Measurements from ENCODE around the gene B9D2. TPM values are rescaled to one million over a fixed set of nuclear protein-coding genes. Genes with fewer than 3 reads are reported as not detected.
A peak's percentile ranks its signal among the peaks of the same experiment; 100 is the strongest.

B9D2 gene
- total RNA-seq, 6 experiments from 2014 or later = 4.9 to 6.8 (median 6.3) TPM

GRCh38 chr19:41364524-41365391 lies 809 bp upstream of the B9D2 start:
- peaks cover 1% of the 10 kb centered on the region; the same call in 1 of the 2 replicates for H3K27me3 Mint-ChIP-seq (ENCODE audit: insufficient read depth)
- peak overlapping the region; percentile 98 for H3K27ac Mint-ChIP-seq
- TF ChIP-seq CTCF (IDR thresholded peaks at IDR 0.05) = no peak
- H3K4me1 Mint-ChIP-seq (ENCODE audit: low read depth) = peaks cover 43% of the 10 kb centered on the region
- H3K4me3 Mint-ChIP-seq = peak overlapping the region; percentile 93
- H3K9me3 Mint-ChIP-seq = no peaks in the 10 kb centered on the region
- peaks cover 5% of the 10 kb centered on the region for H3K36me3 Mint-ChIP-seq (ENCODE audit: low read depth)
- no peak for DNase-seq

- TF ChIP-seq CTCF (IDR thresholded peaks at IDR 0.05) = no peak
- peak overlapping the region; percentile 93 for H3K4me3 Mint-ChIP-seq
- H3K9me3 Mint-ChIP-seq = no peaks in the 10 kb centered on the region
- H3K4me1 Mint-ChIP-seq (ENCODE audit: low read depth) = peaks cover 42% of the 10 kb centered on the region
- DNase-seq = no peak
- H3K27ac Mint-ChIP-seq = peak overlapping the region; percentile 98
- H3K27me3 Mint-ChIP-seq (ENCODE audit: insufficient read depth) = peaks cover 1% of the 10 kb centered on the region; the same call in 1 of the 2 replicates
- peaks cover 5% of the 10 kb centered on the region for H3K36me3 Mint-ChIP-seq (ENCODE audit: low read depth)
Observed at GRCh38 chr19:41363371-41363752, 587 bp downstream of the B9D2 start.

DNA sequence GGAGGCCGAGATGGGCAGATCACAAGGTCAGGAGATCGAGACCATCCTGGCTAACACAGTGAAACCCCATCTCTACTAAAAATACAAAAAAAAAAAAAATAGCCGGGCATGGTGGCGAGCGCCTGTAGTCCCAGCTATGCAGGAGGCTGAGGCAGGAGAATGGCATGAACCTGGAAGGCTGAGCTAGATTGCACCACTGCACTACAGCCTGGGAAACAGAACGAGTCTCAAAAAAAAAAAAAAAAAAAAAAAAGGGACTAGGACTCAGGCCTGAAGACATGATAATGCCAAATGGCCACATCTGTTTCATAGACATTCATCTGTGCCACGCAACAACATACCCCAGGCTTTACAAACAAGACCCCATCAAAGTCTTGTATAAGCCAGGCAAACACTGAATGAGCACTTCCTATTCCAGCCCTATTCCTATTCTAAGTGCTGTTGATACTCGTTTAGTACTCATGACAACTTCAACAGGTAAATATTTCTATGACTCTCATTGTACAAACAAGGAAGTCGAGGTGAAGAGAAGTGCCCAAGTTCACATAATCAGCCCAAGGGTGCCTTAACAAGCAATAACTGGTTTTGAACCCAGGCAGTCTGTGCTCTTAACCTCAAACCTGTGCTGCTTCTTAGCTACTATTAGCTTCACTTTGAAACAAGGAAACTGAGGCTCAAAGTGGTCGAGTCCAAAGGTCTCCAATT lies 1.7 kb downstream of the B9D2 start:
- peaks cover 31% of the 10 kb centered on the region for H3K4me1 Mint-ChIP-seq (ENCODE audit: low read depth)
- H3K36me3 Mint-ChIP-seq (ENCODE audit: low read depth) = peaks cover 5% of the 10 kb centered on the region
- no peaks in the 10 kb centered on the region for H3K9me3 Mint-ChIP-seq
- H3K27me3 Mint-ChIP-seq (ENCODE audit: insufficient read depth) = peaks cover 1% of the 10 kb centered on the region; the same call in 1 of the 2 replicates
- TF ChIP-seq CTCF (IDR thresholded peaks at IDR 0.05) = no peak
- DNase-seq = no peak
- peak overlapping the region; percentile 93 for H3K4me3 Mint-ChIP-seq
- H3K27ac Mint-ChIP-seq = no peak overlapping the region

GRCh38 chr19:41359741-41360140 lies 4.2 kb downstream of the B9D2 start:
- Mint-ChIP-seq H3K27ac (no peak overlapping the region), H3K9me3 (no peaks in the 10 kb centered on the region), H3K36me3 (ENCODE audit: low read depth) (no peaks in the 10 kb centered on the region), H3K27me3 (ENCODE audit: insufficient read depth) (peaks cover 1% of the 10 kb centered on the region; the same call in 1 of the 2 replicates), H3K4me1 (ENCODE audit: low read depth) (peaks cover 17% of the 10 kb centered on the region), H3K4me3 (no peak overlapping the region)
- DNase-seq = no peak
- TF ChIP-seq CTCF (IDR thresholded peaks at IDR 0.05) = no peak

DNA sequence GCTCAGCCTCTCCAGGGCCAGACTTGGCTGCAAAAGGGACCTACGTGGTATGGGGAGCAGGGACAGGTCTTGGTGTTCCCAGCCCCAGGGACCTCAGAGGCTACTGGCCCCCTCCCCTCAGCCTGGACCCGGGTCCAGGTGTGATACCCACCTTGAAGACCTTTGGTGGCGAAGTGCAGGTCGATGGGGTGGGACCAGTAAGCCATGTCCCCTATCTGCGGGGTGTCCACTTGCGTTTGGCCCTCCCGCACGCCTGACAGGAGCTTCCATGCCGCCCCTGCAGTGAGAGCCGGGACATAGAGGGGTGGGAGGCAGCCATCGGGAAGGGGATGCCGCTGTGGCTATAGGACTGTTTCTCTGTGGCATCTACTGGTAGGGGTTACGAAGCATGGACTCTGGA lies 6.2 kb downstream of the B9D2 start:
- DNase-seq = no peak
- peaks cover 10% of the 10 kb centered on the region for H3K4me1 Mint-ChIP-seq (ENCODE audit: low read depth)
- no peaks in the 10 kb centered on the region for H3K9me3 Mint-ChIP-seq
- no peaks in the 10 kb centered on the region for H3K27me3 Mint-ChIP-seq (ENCODE audit: insufficient read depth)
- H3K27ac Mint-ChIP-seq = no peak overlapping the region
- no peak for TF ChIP-seq CTCF (IDR thresholded peaks at IDR 0.05)
- no peaks in the 10 kb centered on the region for H3K36me3 Mint-ChIP-seq (ENCODE audit: low read depth)
- no peak overlapping the region for H3K4me3 Mint-ChIP-seq

Measured in HFFc6 (cell line).